Stimulated activated CD4-positive, alpha-beta T cell treated with anti-CD3 and anti-CD28 coated beads, Interleukin-1b, Interleukin-23, amount 100 ng/mL, for 24 hours (primary cell): ENCODE measurements around the gene NRXN3.
A peak's percentile ranks its signal among the peaks of the same experiment; 100 is the strongest.
"Not testable (repeated sequence)": the region's sequence is repeated elsewhere in the genome, so short reads cannot be mapped to it uniquely, and the experiment has no call there.

Experiments
- DNase-seq, 4 experiments: peaks; one replicate each; pipeline ENCODE4 v3.0.0-alpha.2; 2020; ENCODE audit warnings: low read depth in 4 of 4, low spot score in 1 of 4

Gene NRXN3

GRCh38 chr14:78573736-78574135 is 403.6 kb downstream of the NRXN3 start:
- not testable (repeated sequence) for DNase-seq

GRCh38 chr14:78576437-78577166 is 406.4 kb downstream of the NRXN3 start:
- DNase-seq, result no peak

DNA sequence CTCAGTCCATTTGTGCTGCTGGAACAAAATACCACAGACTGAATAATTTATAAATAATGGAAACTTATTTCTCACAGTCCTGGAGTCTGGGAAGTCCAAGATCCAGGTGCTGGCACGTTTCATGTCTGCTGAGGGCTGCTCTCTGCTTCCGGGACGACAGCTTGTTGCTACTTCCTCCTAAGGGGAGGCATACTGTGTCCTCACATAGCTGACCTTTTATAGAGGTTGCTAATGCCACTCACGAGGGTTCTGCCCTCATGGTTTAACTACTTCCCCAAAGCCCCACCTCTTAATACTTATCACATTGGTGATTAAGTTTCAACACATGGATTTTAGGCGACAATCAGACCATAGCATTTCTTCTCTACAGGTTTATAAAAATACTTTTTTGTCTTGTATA is 411.1 kb downstream of the NRXN3 start:
- no peak for DNase-seq

DNA sequence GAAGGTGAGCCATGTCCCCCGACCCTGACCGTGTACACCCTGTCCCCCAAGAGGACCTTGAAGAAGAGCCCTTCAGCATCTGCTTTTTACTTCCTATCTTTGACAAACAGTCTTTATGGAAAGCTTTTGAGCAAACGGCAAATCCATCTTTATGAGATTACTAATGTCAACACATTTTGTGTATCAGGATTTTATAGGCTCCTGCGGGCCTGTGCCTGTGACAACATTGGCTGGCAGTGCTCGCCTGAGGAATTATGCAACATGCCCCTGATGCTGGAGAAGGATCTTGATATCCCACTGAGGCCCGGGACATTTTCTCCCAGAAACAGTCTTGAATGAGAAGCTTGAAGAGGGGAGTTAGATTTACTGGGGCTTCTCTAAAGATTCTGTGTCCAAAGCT is 416.5 kb downstream of the NRXN3 start:
- DNase-seq, result no peak

- DNase-seq, result no peak
Measured at GRCh38 chr14:78588906-78589305, 418.7 kb downstream of the NRXN3 start.

DNA sequence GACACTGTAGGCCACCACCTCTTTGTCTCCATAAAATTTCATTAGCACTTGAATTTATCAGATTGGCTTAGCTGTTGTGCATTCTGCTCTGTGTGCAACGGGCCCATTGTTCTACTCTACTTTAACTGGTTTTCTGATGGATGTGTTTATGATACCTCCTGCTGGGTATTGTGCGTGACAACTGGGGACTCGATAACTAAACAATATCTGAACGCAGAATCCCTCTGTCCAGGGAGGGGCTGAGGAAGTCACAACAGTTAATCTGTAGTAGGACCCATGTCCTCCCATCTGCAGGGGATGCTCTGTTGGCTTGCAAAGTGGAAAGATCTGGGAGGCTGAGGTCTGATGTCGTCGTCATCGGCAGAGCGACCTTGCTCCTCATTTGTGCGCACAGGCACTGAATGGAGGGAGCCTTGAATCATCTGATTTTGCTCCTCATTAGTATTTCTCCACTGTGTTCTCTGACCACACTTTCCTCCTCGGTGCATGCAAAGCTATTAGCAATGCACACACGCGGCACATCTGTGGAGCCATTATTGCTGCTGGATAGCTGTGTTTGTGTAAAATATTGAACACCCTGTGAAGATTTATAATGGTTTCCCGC is 422.5 kb downstream of the NRXN3 start:
- no peak for DNase-seq

- no peak for DNase-seq
Measured at GRCh38 chr14:78593949-78594348, 423.8 kb downstream of the NRXN3 start.

- no peak for DNase-seq
Measured at GRCh38 chr14:78595797-78596196, 425.6 kb downstream of the NRXN3 start.

DNA sequence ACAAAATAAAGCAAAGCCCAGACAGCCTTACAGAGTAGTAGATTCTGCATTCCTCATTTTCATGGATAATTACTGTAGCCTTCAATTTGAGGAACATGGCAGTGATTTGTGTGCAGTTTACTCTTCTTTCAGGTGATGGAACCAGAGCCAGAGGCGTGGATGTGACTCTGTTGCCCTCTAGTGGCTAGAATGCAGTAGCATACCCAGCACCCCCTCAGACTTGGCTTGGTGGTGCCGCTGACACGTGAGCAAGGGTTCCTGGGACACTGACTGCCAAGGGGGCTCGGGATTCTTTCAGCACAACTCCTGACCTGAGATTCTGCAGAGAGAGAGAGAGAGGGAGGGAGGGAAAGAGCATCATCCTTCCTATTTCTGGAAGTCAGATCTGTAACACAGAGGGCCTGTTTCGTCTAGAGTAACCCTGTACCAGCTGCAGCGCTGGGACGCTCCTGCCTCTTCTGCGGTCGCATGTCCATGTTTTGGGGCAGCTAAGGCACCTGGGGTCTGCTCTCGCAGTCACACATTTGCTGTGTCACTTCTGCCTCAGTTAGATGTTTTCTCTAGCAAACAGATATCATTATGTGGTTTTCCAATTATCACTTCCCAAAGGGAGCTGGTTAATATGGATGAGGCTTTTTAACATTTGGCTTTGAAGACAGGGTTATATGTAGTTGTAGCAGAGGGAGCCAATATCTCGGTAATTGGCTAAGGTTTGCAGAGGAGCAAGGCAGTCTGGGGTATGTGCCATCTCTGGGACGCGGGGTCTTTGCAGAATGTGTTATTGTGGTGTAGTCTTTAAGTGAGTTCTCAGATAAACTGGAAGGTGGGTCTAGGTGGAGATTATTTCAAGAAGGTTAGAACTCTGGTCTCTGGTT is 428.1 kb downstream of the NRXN3 start:
- DNase-seq, result peak; percentile 5 to 20 (median 6)

DNA sequence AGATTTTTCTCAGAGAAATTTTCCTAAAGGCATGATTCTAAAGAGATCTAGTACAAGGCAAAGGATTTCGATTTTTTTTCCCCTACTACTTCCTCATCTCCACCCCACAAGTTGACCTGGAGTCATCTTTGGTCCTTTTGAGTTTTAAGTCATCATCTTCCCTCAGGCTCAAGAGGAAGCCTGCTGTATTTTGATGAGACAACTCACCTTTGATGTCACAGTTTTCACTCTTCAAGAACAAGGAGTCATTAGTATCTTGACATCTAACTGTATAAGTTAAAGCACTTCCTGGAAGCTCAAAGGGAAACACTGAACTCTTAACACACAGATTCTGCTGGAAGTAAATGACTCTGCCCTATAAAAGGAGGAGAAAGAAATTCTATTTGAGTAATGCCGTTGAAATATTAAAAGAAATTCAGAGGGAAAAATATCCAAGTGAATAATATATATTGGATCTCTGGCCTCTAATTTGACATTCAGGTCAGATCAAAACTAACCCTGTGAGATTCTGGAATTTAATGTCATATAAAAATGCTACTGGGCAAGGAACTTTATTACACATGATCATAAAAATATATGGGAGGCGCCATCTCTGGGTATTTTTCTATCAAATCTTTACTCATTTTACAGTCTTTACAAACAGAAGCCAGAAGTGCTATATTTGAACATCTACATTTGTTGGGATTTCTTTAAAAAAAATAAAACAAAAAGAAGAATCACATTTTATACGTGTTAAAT is 435.0 kb downstream of the NRXN3 start:
- DNase-seq, result no peak

DNA sequence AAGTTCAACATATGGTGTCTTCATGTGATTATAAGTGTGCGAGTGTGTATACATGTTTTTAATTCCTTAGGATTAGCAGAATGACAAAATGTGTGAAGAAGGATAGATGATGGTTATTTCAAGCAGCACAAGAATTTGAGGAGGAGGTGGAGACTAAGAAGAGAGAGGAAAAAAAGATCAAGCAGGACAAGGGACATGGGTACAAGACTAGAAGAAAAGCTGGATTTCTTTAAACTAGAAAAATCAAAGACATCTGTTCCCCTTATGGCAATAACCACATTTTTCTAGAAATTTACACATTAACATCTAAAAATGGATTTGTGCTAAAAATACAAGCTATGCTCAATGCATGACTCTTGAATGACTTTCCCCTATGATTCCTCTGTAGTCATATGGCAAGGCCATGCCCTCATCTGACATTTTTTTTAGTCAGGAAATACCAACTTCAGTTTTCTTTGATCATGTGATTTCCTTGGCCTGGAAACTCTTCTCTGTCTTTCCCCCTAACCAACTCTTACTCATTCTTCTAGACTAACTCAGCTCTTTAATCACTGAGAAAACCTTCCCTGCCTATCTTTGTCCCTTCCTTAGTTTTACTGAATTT is 435.8 kb downstream of the NRXN3 start:
- no peak for DNase-seq

GRCh38 chr14:78608998-78609787 is 439.0 kb downstream of the NRXN3 start:
- DNase-seq, result no peak

GRCh38 chr14:78610994-78611393 is 440.8 kb downstream of the NRXN3 start:
- DNase-seq, result no peak

- DNase-seq, result no peak
Measured at GRCh38 chr14:78611796-78612571, 441.8 kb downstream of the NRXN3 start.

GRCh38 chr14:78612666-78613065 is 442.5 kb downstream of the NRXN3 start:
- no peak for DNase-seq

DNA sequence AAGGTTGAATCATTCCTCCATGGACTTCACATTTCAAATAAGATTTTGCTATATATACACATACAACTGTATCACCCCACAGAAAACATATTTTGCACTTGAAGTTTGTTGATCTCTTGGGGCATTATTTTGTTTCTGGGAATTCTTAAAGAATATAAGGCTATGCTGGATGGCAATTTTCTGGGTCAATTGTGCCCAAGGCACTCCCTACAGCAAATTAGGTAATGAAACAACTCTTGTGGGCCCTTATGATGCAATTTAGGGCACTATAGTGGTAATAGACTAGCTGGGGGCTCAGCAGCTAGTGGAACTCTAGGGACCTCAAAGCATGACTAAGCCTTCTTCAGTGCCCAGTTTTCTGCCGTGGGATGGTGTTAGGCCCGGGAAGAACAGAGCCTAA is 444.4 kb downstream of the NRXN3 start:
- no peak for DNase-seq

DNA sequence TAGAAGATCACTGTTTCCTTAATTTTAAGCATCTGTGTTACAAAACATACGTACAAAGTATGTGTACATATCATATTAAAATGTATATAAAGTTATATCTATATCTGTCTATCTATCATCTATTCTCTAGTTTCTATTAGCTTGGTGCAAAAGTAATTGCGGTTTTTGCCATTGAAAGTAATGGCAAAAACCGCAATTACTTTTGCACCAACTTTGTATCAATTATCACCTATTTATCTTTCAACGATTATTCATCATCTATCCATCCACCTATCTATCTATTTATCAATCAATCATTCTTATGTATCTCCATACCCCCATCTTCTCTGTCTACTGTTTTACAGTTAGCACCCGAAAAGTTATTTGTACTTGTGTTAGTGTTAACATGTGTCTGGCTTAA is 447.6 kb downstream of the NRXN3 start:
- DNase-seq, result no peak

DNA sequence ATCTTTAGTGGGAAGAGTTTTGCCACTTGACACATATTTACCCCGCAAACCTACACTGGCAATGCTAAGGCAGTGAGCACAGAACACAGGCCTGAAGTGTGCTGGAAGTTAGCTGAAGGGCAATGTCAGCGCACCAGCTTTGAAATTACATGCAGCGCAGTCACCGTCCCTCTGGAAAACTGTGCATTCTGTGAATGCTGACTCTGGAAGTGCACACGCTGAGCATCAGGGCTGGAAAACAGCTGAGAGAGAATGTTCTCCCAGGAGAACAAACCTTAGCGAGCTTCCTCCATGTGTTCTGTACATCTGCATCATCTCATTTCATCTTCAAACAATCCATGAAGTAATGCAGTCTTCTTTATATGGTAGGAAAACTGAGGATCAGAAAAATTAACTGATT is 448.2 kb downstream of the NRXN3 start:
- DNase-seq, result no peak

DNA sequence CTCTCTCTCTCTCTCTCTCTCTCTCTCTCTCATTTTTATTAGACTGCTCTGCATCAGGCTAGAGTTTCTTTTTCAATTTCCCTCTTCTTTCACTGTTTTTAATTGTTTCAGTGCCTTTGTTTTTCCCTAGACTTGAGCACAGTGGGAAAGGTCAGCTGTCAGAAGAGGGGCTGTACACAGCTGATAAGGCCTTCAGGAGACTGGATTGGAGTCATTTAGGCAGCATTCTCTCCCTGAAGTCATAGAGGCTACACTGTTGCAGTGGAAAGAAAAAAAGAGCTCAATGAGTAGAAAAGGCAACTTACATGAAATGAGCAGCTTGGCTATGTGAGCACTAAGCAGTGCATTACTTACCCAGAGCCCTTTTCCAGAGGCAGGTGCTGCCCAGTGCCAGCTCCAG is 456.9 kb downstream of the NRXN3 start:
- no peak for DNase-seq
